ENCODE measurements around the gene COL13A1. TPM values are rescaled to one million over a fixed set of nuclear protein-coding genes. Genes with fewer than 3 reads are reported as not detected.

The COL13A1 gene
- total and polyA plus RNA-seq, 2 of the 8 experiments (the other 6 are each of a cell fraction or from before 2014, with no cell fraction given), result 2.6 to 5.2 TPM

GRCh38 chr10:69767793-69768192 is 33.9 kb upstream of the COL13A1 start:
- H2BK12ac ChIP-seq (ENCODE audit: low read depth, low read length), result peak overlapping the region; percentile 80; the same call in 1 of the 2 replicates
- H3K27ac ChIP-seq (ENCODE audit: low read depth, low read length), result no peak overlapping the region
- peaks cover 0 to 11% (median 3%) of the 10 kb centered on the region in 4 experiments; a peak in 4 of 7 replicates for H3K4me1 ChIP-seq (replicated peaks in 1 of 4; ENCODE audit: control insufficient read depth in 3 of 4, insufficient read depth in 4 of 4, low read length in 3 of 4)
- no peak overlapping the region for H4K8ac ChIP-seq (ENCODE audit: extremely low read depth, insufficient read depth, low read length)
- H4K5ac ChIP-seq (ENCODE audit: insufficient read length, low read depth, low read length), result no peak overlapping the region
- DNase-seq (ENCODE audit: low read depth in 1 of 2, low spot score in 2 of 2), result no peak
- H3K4ac ChIP-seq (replicated peaks; ENCODE audit: insufficient read length, low read depth, low read length), result no peak overlapping the region
- H3K9ac ChIP-seq (replicated peaks in 1 of 4; ENCODE audit: extremely low read depth in 1 of 4, low read depth in 3 of 4, low read length in 3 of 4), result no peak overlapping the region
- H3K79me2 ChIP-seq (ENCODE audit: control insufficient read depth in 1 of 2, insufficient read depth in 2 of 2, low read length in 2 of 2), result no peaks in the 10 kb centered on the region
- 0 out of 2 replicates have a peak overlapping the region, but pooled peaks have one; percentile 82 for H2AK5ac ChIP-seq (ENCODE audit: low read depth, low read length)
- 91% methylated on average over 4 of the region's 4 CpGs; no CpG with 5 or more reads in 1 of the 2 experiments for WGBS, 2 experiments (ENCODE audit: extremely low coverage in 1 of 2, insufficient coverage in 1 of 2, insufficient read length in 1 of 2, insufficient replicate concordance in 2 of 2, low coverage in 1 of 2, low lambda C conversion rate in 2 of 2, missing lambda C conversion rate in 1 of 2)
- H3K9me3 ChIP-seq (ENCODE audit: insufficient read depth in 2 of 2, low read depth in 1 of 2, low read length in 1 of 2), result peaks cover 0 to under 1% of the 10 kb centered on the region in 2 experiments; a peak in 1 of 4 replicates
- H3K4me3 ChIP-seq (ENCODE audit: extremely low read depth in 1 of 4, insufficient read depth in 2 of 4, low read depth in 3 of 4, low read length in 4 of 4), result no peak overlapping the region
- H3K14ac ChIP-seq (ENCODE audit: insufficient read length), result no peak overlapping the region
- no peak overlapping the region for H2BK5ac ChIP-seq (ENCODE audit: low read depth, low read length)
- H3K18ac ChIP-seq (ENCODE audit: extremely low read depth, low read length), result no peak overlapping the region
- H2BK15ac ChIP-seq (ENCODE audit: low read length), result no peak overlapping the region
- no peaks in the 10 kb centered on the region for H3K36me3 ChIP-seq (ENCODE audit: control insufficient read depth in 2 of 4, insufficient read depth in 4 of 4, low read length in 3 of 4)
- ChIA-PET CTCF (ENCODE audit: partially characterized antibody) (interaction anchor here (0.6 to 41.3 kb wide), 11 partner anchors 9 to 252 kb away, joined by 3 to 958 read pairs (median 3); partner anchors contain the start of gene COL13A1), POLR2A (ENCODE audit: partially characterized antibody) (no interaction called here)
- no peak overlapping the region for H3K23ac ChIP-seq (ENCODE audit: insufficient read length)
- 0 out of 2 replicates have a peak overlapping the region, but pooled peaks have one; percentile 6 for H2BK20ac ChIP-seq (ENCODE audit: low read length)
- TF ChIP-seq BACH1 (IDR thresholded peaks at IDR 0.05; ENCODE audit: low read length) (no peak), HDAC2 (IDR thresholded peaks at IDR 0.05; ENCODE audit: borderline replicate concordance in 1 of 2, low read depth in 2 of 2, low read length in 2 of 2) (no peak), JUND (IDR thresholded peaks at IDR 0.05; ENCODE audit: low read length) (no peak), RFX5 (IDR thresholded peaks at IDR 0.05; ENCODE audit: borderline replicate concordance, low read depth, low read length) (no peak), TBP (IDR thresholded peaks at IDR 0.05; ENCODE audit: low read depth, low read length) (no peak), EP300 (IDR thresholded peaks at IDR 0.05; ENCODE audit: borderline replicate concordance in 1 of 2, low read depth in 2 of 2, low read length in 2 of 2) (no peak), E2F6 (IDR thresholded peaks at IDR 0.05) (no peak)
- peaks cover 0 to 5% (median 0%) of the 10 kb centered on the region in 4 experiments; a peak in 1 of 7 replicates for H3K27me3 ChIP-seq (replicated peaks in 1 of 4; ENCODE audit: control insufficient read depth in 3 of 4, extremely low read depth in 1 of 4, insufficient read depth in 3 of 4, low read length in 3 of 4)
- no peaks in the 10 kb centered on the region for H3K79me1 ChIP-seq (ENCODE audit: low read depth, low read length)
- no peak overlapping the region for H3K4me2 ChIP-seq (ENCODE audit: insufficient read depth in 1 of 2, low read depth in 2 of 2, low read length in 2 of 2)
- no peak overlapping the region for H3K56ac ChIP-seq (replicated peaks; ENCODE audit: insufficient read length, low read depth, low read length)
- no peak for FAIRE-seq
- H4K20me1 ChIP-seq (replicated peaks in 1 of 2; ENCODE audit: control insufficient read depth in 1 of 2, insufficient read depth in 2 of 2, low read length in 2 of 2), result peaks cover 0 to 2% of the 10 kb centered on the region in 2 experiments
- peak overlapping the region; percentile 16 for H4K91ac ChIP-seq (replicated peaks; ENCODE audit: insufficient read length, low read length)
- H2AFZ ChIP-seq (ENCODE audit: low read length), result no peak overlapping the region
- no peaks in the 10 kb centered on the region for H3K23me2 ChIP-seq (ENCODE audit: low read depth, low read length)
- H2BK120ac ChIP-seq (replicated peaks; ENCODE audit: low read depth, low read length), result no peak overlapping the region

All from H1 (cell line).